ENCODE data around the gene H3-3A. TPM values are rescaled to one million over a fixed set of nuclear protein-coding genes. Genes with fewer than 3 reads are reported as not detected.

Gene H3-3A
- total and polyA plus RNA-seq, 11 donors: 241 to 471 (median 305) TPM

DNA sequence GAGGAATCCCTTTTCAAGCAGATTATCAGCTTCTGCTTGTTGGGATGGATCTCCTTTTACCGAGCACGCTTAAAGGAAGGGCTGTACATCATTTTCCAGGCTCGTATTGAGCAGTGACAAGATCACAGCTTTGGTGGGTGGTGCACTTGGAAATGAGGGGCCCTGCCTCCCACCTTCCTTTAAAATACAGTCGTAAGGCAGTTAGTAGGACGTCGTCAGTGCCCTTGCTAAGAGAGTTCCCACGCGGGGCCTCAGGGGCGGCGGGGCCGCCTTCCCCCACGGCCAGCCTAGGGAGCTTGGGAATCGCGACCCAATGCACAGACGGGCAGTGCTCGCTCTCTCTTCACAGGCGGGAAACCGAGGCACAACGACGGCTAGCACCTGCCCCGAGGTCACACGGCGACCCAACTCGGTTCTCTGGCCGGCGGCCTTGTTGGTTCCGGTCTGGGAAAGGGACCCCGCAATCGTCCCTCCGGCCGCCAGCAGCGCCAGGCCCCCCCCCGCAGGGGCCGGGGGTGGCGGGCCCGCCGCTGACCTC is 58.6 kb downstream of the H3-3A start:
- peak overlapping the region in 7 of 12 donors; percentile 25 to 87 (median 75) for H3K27ac ChIP-seq
- DNase-seq (no peak), ATAC-seq (no peak)
- TF ChIP-seq POLR2A (IDR thresholded peaks at IDR 0.05): no peak
- TF ChIP-seq, protein P1, sequence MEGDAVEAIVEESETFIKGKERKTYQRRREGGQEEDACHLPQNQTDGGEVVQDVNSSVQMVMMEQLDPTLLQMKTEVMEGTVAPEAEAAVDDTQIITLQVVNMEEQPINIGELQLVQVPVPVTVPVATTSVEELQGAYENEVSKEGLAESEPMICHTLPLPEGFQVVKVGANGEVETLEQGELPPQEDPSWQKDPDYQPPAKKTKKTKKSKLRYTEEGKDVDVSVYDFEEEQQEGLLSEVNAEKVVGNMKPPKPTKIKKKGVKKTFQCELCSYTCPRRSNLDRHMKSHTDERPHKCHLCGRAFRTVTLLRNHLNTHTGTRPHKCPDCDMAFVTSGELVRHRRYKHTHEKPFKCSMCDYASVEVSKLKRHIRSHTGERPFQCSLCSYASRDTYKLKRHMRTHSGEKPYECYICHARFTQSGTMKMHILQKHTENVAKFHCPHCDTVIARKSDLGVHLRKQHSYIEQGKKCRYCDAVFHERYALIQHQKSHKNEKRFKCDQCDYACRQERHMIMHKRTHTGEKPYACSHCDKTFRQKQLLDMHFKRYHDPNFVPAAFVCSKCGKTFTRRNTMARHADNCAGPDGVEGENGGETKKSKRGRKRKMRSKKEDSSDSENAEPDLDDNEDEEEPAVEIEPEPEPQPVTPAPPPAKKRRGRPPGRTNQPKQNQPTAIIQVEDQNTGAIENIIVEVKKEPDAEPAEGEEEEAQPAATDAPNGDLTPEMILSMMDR (IDR thresholded peaks at IDR 0.05): no peak
- peak overlapping the region; percentile 57 to 83 (median 69) for H3K4me3 ChIP-seq
- H3K4me1 ChIP-seq: peaks cover 0 to 17% (median 8%) of the 10 kb centered on the region in 12 donors
- H3K27me3 ChIP-seq: no peaks in the 10 kb centered on the region
- no peaks in the 10 kb centered on the region for H3K9me3 ChIP-seq
- 14 to 16% (median 15%) methylated on average over 23 to 37 of the region's 37 CpGs for WGBS, 4 donors
- intact Hi-C loops (cut with DNase I): loop anchor here (1.0 to 10.0 kb wide), 11 partner anchors 39 to 284 kb away; partner anchors contain the start of genes SDE2 (in 3 of the 10), H3-3A (in 2 of the 10) and PARP1 (in 1 of the 10)
- H3K36me3 ChIP-seq: no peaks in the 10 kb centered on the region

Other genes with a start within 250 kb of the H3-3A start
- gene TMEM63A, start 180.3 kb upstream of the H3-3A start, total RNA-seq: 10 to 100 TPM; 14.4 to 42.7 (median 25.3) TPM
- gene TMEM63A, start 180.3 kb upstream of the H3-3A start, polyA plus RNA-seq: 10 to 100 TPM; 13.7 to 37.3 TPM
- under 1 TPM in 4 of 9 donors, not detected in 5; 0.19 to 0.77 (median 0.30) TPM for gene LEFTY1, start 173.6 kb upstream of the H3-3A start, total RNA-seq
- gene LEFTY1, start 173.6 kb upstream of the H3-3A start, polyA plus RNA-seq: under 1 TPM in 1 of 2 donors, not detected in 1; 0.65 TPM
- gene PYCR2, start 138.5 kb upstream of the H3-3A start, total RNA-seq: 10 to 100 TPM; 53.6 to 82.4 (median 65.1) TPM
- 10 to 100 TPM; 62.0 to 89.0 TPM for gene PYCR2, start 138.5 kb upstream of the H3-3A start, polyA plus RNA-seq
- gene LEFTY2, start 121.5 kb upstream of the H3-3A start, total RNA-seq: 1 to 10 TPM in 1 of 9 donors, under 1 TPM in 7, not detected in 1; 0.14 to 1.8 (median 0.51) TPM
- gene LEFTY2, start 121.5 kb upstream of the H3-3A start, polyA plus RNA-seq: under 1 TPM; 0.11 to 0.22 TPM
- 10 to 100 TPM in 8 of 9 donors, 1 to 10 TPM in 1; 9.3 to 16.4 (median 12.6) TPM for gene SDE2, start 63.4 kb upstream of the H3-3A start, total RNA-seq
- gene SDE2, start 63.4 kb upstream of the H3-3A start, polyA plus RNA-seq: 10 to 100 TPM in 1 of 2 donors, 1 to 10 TPM in 1; 3.7 to 12.8 TPM
- 10 to 100 TPM; 23.6 to 39.1 (median 28.4) TPM for gene ACBD3, start 124.0 kb downstream of the H3-3A start, total RNA-seq
- gene ACBD3, start 124.0 kb downstream of the H3-3A start, polyA plus RNA-seq: 10 to 100 TPM in 1 of 2 donors, 1 to 10 TPM in 1; 9.3 to 24.3 TPM
- gene MIXL1, start 160.9 kb downstream of the H3-3A start, total RNA-seq: under 1 TPM in 2 of 9 donors, not detected in 7; 0.32 to 0.84 TPM
- under 1 TPM in 1 of 2 donors, not detected in 1; 0.06 TPM for gene MIXL1, start 160.9 kb downstream of the H3-3A start, polyA plus RNA-seq
- gene LIN9, start 246.4 kb downstream of the H3-3A start, total RNA-seq: 10 to 100 TPM; 10.9 to 21.0 (median 18.0) TPM
- gene LIN9, start 246.4 kb downstream of the H3-3A start, polyA plus RNA-seq: 10 to 100 TPM; 11.1 to 11.7 TPM